ENCODE measurements around the gene LEFTY1.

- TF ChIP-seq CTCF (conservative IDR thresholded peaks at IDR 0.05 in 1 of 2, IDR thresholded peaks at IDR 0.05 in 1 of 2; ENCODE audit: extremely low read depth in 1 of 2, insufficient read depth in 1 of 2, low read depth in 1 of 2, low read length in 2 of 2) (no peak), EZH2 (IDR thresholded peaks at IDR 0.05; ENCODE audit: borderline replicate concordance, low read length) (no peak)
Observed at GRCh38 chr1:225855503-225856300, 33.2 kb downstream of the LEFTY1 start.

Data from mammary epithelial cell (primary cell).